ENCODE results near the gene GRM7. TPM values are rescaled to one million over a fixed set of nuclear protein-coding genes. Genes with fewer than 3 reads are reported as not detected.

The GRM7 gene
- total RNA-seq, 2 experiments from 2014 or later = not detected

GRCh38 chr3:7536921-7537320 is 676.0 kb downstream of the GRM7 start:
- no peaks in the 10 kb centered on the region for H3K36me3 Mint-ChIP-seq (ENCODE audit: low read depth)
- POLR2A ChIA-PET = no interaction called here
- H3K27me3 Mint-ChIP-seq = no peaks in the 10 kb centered on the region

GRCh38 chr3:7543294-7543880 is 682.5 kb downstream of the GRM7 start:
- H3K36me3 Mint-ChIP-seq (ENCODE audit: low read depth) = no peaks in the 10 kb centered on the region
- DNase-seq = no peak
- no peak for TF ChIP-seq CTCF (IDR thresholded peaks at IDR 0.05)
- ChIA-PET CTCF (no interaction called here), POLR2A (interaction anchor here (0.5 kb wide), 1 partner anchor 145 kb away, joined by 3 read pairs; no protein-coding TSS in a partner anchor)
- no peak for ATAC-seq
- no peaks in the 10 kb centered on the region for H3K9me3 Mint-ChIP-seq
- H3K27ac Mint-ChIP-seq = no peak overlapping the region
- no peaks in the 10 kb centered on the region for H3K27me3 Mint-ChIP-seq
- no peak overlapping the region for H3K4me3 Mint-ChIP-seq
- intact Hi-C loops (cut with micrococcal nuclease) = no loop called here
- H3K4me1 Mint-ChIP-seq (ENCODE audit: low read depth) = no peaks in the 10 kb centered on the region

More at GRCh38 chr3:7536921-7537320, 676.0 kb downstream of the GRM7 start:
- no peak overlapping the region for H3K27ac Mint-ChIP-seq
- CTCF ChIA-PET = no interaction called here
- ATAC-seq (no peak), DNase-seq (no peak)
- no peak for TF ChIP-seq CTCF (IDR thresholded peaks at IDR 0.05)
- no peaks in the 10 kb centered on the region for H3K9me3 Mint-ChIP-seq
- intact Hi-C loops (cut with micrococcal nuclease) = no loop called here
- H3K4me1 Mint-ChIP-seq (ENCODE audit: low read depth) = no peaks in the 10 kb centered on the region
- no peak overlapping the region for H3K4me3 Mint-ChIP-seq

GRCh38 chr3:7545334-7545733 is 684.4 kb downstream of the GRM7 start:
- H3K36me3 Mint-ChIP-seq (ENCODE audit: low read depth) = no peaks in the 10 kb centered on the region
- H3K27me3 Mint-ChIP-seq = no peaks in the 10 kb centered on the region
- ChIA-PET CTCF (no interaction called here), POLR2A (no interaction called here)
- DNase-seq = no peak
- no peaks in the 10 kb centered on the region for H3K4me1 Mint-ChIP-seq (ENCODE audit: low read depth)
- intact Hi-C loops (cut with micrococcal nuclease) = no loop called here
- no peak for TF ChIP-seq CTCF (IDR thresholded peaks at IDR 0.05)
- H3K9me3 Mint-ChIP-seq = no peaks in the 10 kb centered on the region
- no peak for ATAC-seq
- H3K27ac Mint-ChIP-seq = no peak overlapping the region
- H3K4me3 Mint-ChIP-seq = no peak overlapping the region

- H3K4me1 Mint-ChIP-seq (ENCODE audit: low read depth) = no peaks in the 10 kb centered on the region
- H3K27ac Mint-ChIP-seq = no peak overlapping the region
- H3K4me3 Mint-ChIP-seq = no peak overlapping the region
- no peaks in the 10 kb centered on the region for H3K27me3 Mint-ChIP-seq
- no peaks in the 10 kb centered on the region for H3K36me3 Mint-ChIP-seq (ENCODE audit: low read depth)
- CTCF ChIA-PET = no interaction called here
- no peak for TF ChIP-seq CTCF (IDR thresholded peaks at IDR 0.05)
- intact Hi-C loops (cut with micrococcal nuclease) = no loop called here
- DNase-seq (no peak), ATAC-seq (no peak)
- H3K9me3 Mint-ChIP-seq = no peaks in the 10 kb centered on the region
- POLR2A ChIA-PET = no interaction called here
These were observed 685.3 kb downstream of the GRM7 start for GRCh38 chr3:7546253-7546652.

GRCh38 chr3:7547826-7548225 is 686.9 kb downstream of the GRM7 start:
- Mint-ChIP-seq H3K27ac (no peak overlapping the region), H3K27me3 (no peaks in the 10 kb centered on the region), H3K9me3 (peaks cover 3% of the 10 kb centered on the region), H3K36me3 (ENCODE audit: low read depth) (no peaks in the 10 kb centered on the region), H3K4me1 (ENCODE audit: low read depth) (no peaks in the 10 kb centered on the region), H3K4me3 (no peak overlapping the region)
- TF ChIP-seq CTCF (IDR thresholded peaks at IDR 0.05) = no peak
- DNase-seq (no peak), ATAC-seq (no peak)
- CTCF ChIA-PET = no interaction called here
- POLR2A ChIA-PET = no interaction called here
- intact Hi-C loops (cut with micrococcal nuclease) = no loop called here
